Hindlimb muscle (tissue), 1 donor: Measurements from ENCODE around the gene FSHB. TPM values are rescaled to one million over a fixed set of nuclear protein-coding genes. Genes with fewer than 3 reads are reported as not detected.
A peak's percentile ranks its signal among the peaks of the same experiment; 100 is the strongest.
"Not testable (repeated sequence)": the region's sequence is repeated elsewhere in the genome, so short reads cannot be mapped to it uniquely, and the experiment has no call there.

Experiments used
- DNase-seq: peaks from one replicate; pipeline ENCODE4 v3.0.0-alpha.2; 2013
- polyA plus RNA-seq: library from polyadenylated mRNA; unstranded; fragments of 120-200 nt; gene quantifications from one replicate; pipeline ENCODE4 v1.2.1, GENCODE V29; 2013; ENCODE audit not compliant: insufficient read length

The FSHB gene
- not detected for polyA plus RNA-seq

- no peak for DNase-seq
Measured at GRCh38 chr11:30230714-30231113, at the start of gene FSHB. Gene FSHB (plus strand): TSS chr11:30231014. CDS start chr11:30231903, 889 bp downstream.

- no peak for DNase-seq
Measured at GRCh38 chr11:30186748-30187147, 44.1 kb upstream of the FSHB start.

GRCh38 chr11:30192620-30193019 is 38.2 kb upstream of the FSHB start:
- DNase-seq, result no peak

GRCh38 chr11:30196400-30197206 is 34.2 kb upstream of the FSHB start:
- peak; percentile 57 for DNase-seq

- DNase-seq, result no peak
Measured at GRCh38 chr11:30197869-30198268, 32.9 kb upstream of the FSHB start.

GRCh38 chr11:30202989-30203388 is 27.8 kb upstream of the FSHB start:
- not testable (repeated sequence) for DNase-seq

GRCh38 chr11:30203850-30204249 is 27.0 kb upstream of the FSHB start:
- no peak for DNase-seq

GRCh38 chr11:30206249-30206996 is 24.4 kb upstream of the FSHB start:
- DNase-seq, result no peak

GRCh38 chr11:30210357-30210756 is 20.5 kb upstream of the FSHB start:
- DNase-seq, result no peak

- no peak for DNase-seq
Measured at GRCh38 chr11:30216534-30216933, 14.3 kb upstream of the FSHB start.

GRCh38 chr11:30218278-30218677 is 12.5 kb upstream of the FSHB start:
- DNase-seq, result no peak

- DNase-seq, result no peak
Measured at GRCh38 chr11:30225642-30226041, 5.2 kb upstream of the FSHB start.

- DNase-seq, result no peak
Measured at GRCh38 chr11:30228323-30228884, 2.4 kb upstream of the FSHB start.

- no peak for DNase-seq
Measured at GRCh38 chr11:30239025-30239424, 8.2 kb downstream of the FSHB start.

- DNase-seq, result no peak
Measured at GRCh38 chr11:30244265-30244664, 13.5 kb downstream of the FSHB start.

- DNase-seq, result no peak
Measured at GRCh38 chr11:30245621-30246020, 14.8 kb downstream of the FSHB start.

GRCh38 chr11:30254307-30255298 is 23.8 kb downstream of the FSHB start:
- DNase-seq, result no peak

- no peak for DNase-seq
Measured at GRCh38 chr11:30255637-30256036, 24.8 kb downstream of the FSHB start.

GRCh38 chr11:30257058-30257457 is 26.2 kb downstream of the FSHB start:
- no peak for DNase-seq

- no peak for DNase-seq
Measured at GRCh38 chr11:30258679-30259078, 27.9 kb downstream of the FSHB start.

GRCh38 chr11:30260813-30261212 is 30.0 kb downstream of the FSHB start:
- DNase-seq, result no peak

GRCh38 chr11:30261821-30262220 is 31.0 kb downstream of the FSHB start:
- DNase-seq, result no peak
